NCI-H2171 (cell line): ENCODE results near the gene TTC23L.

ENCODE experiments used
- DNase-seq: peaks from one replicate; lab custom pipeline; 2025; lab: John Stamatoyannopoulos, UW

Gene TTC23L

GRCh38 chr5:34833090-34833489 is 5.9 kb upstream of the TTC23L start:
- DNase-seq: no peak

- DNase-seq: no peak
Observed at GRCh38 chr5:34833976-34834793, 4.8 kb upstream of the TTC23L start.

GRCh38 chr5:34834794-34835089 is 4.2 kb upstream of the TTC23L start:
- no peak for DNase-seq

- DNase-seq: no peak
Observed at GRCh38 chr5:34835664-34836063, 3.3 kb upstream of the TTC23L start.

- DNase-seq: no peak
Observed at GRCh38 chr5:34841816-34842215, 2.9 kb downstream of the TTC23L start.

GRCh38 chr5:34842554-34842953 is 3.6 kb downstream of the TTC23L start:
- no peak for DNase-seq

- DNase-seq: no peak
Observed at GRCh38 chr5:34843497-34843896, 4.5 kb downstream of the TTC23L start.

GRCh38 chr5:34844106-34844505 is 5.1 kb downstream of the TTC23L start:
- no peak for DNase-seq

GRCh38 chr5:34844999-34845398 is 6.0 kb downstream of the TTC23L start:
- no peak for DNase-seq

GRCh38 chr5:34847056-34847455 is 8.1 kb downstream of the TTC23L start:
- no peak for DNase-seq

- no peak for DNase-seq
Observed at GRCh38 chr5:34847552-34847951, 8.6 kb downstream of the TTC23L start.

- DNase-seq: no peak
Observed at GRCh38 chr5:34848230-34848629, 9.3 kb downstream of the TTC23L start.

GRCh38 chr5:34849253-34849652 is 10.3 kb downstream of the TTC23L start:
- no peak for DNase-seq

GRCh38 chr5:34854459-34855174 is 15.7 kb downstream of the TTC23L start:
- DNase-seq: no peak

GRCh38 chr5:34857161-34857560 is 18.2 kb downstream of the TTC23L start:
- no peak for DNase-seq

GRCh38 chr5:34857894-34858293 is 18.9 kb downstream of the TTC23L start:
- no peak for DNase-seq

GRCh38 chr5:34858790-34859189 is 19.8 kb downstream of the TTC23L start:
- DNase-seq: no peak

GRCh38 chr5:34859253-34859652 is 20.3 kb downstream of the TTC23L start:
- DNase-seq: no peak

- no peak for DNase-seq
Observed at GRCh38 chr5:34863946-34864345, 25.0 kb downstream of the TTC23L start.

- DNase-seq: no peak
Observed at GRCh38 chr5:34865091-34865490, 26.1 kb downstream of the TTC23L start.

- DNase-seq: no peak
Observed at GRCh38 chr5:34866989-34867471, 28.1 kb downstream of the TTC23L start.

GRCh38 chr5:34867660-34868059 is 28.7 kb downstream of the TTC23L start:
- DNase-seq: no peak

GRCh38 chr5:34868791-34869190 is 29.8 kb downstream of the TTC23L start:
- no peak for DNase-seq

- no peak for DNase-seq
Observed at GRCh38 chr5:34869256-34869655, 30.3 kb downstream of the TTC23L start.
